Activated T-cell treated with anti-CD3 and anti-CD28 coated beads for 4 hours (primary cell): Measurements from ENCODE around the gene UGP2.
"Not testable (repeated sequence)": the region's sequence is repeated elsewhere in the genome, so short reads cannot be mapped to it uniquely, and the experiment has no call there.

Experiments used
- DNase-seq: peaks from one replicate; pipeline ENCODE4 v3.0.0-alpha.2; 2020

UGP2 gene

GRCh38 chr2:63898839-63899238 lies 57.1 kb downstream of the UGP2 start:
- DNase-seq, result no peak

GRCh38 chr2:63899639-63900038 lies 57.9 kb downstream of the UGP2 start:
- no peak for DNase-seq

GRCh38 chr2:63902149-63902548 lies 60.5 kb downstream of the UGP2 start:
- DNase-seq, result no peak

- DNase-seq, result no peak
Observed at GRCh38 chr2:63903003-63903402, 61.3 kb downstream of the UGP2 start.

GRCh38 chr2:63914311-63914710 lies 72.6 kb downstream of the UGP2 start:
- DNase-seq, result no peak

- DNase-seq, result no peak
Observed at GRCh38 chr2:63926815-63927214, 85.1 kb downstream of the UGP2 start.

- DNase-seq, result not testable (repeated sequence)
Observed at GRCh38 chr2:63932104-63932503, 90.4 kb downstream of the UGP2 start.
